Measurements from ENCODE around the gene VIPR2. TPM values are rescaled to one million over a fixed set of nuclear protein-coding genes. Genes with fewer than 3 reads are reported as not detected.
A peak's percentile ranks its signal among the peaks of the same experiment; 100 is the strongest.

The VIPR2 gene
- total RNA-seq, 4 donors from 2014 or later = 1.8 to 3.7 (median 2.7) TPM

DNA sequence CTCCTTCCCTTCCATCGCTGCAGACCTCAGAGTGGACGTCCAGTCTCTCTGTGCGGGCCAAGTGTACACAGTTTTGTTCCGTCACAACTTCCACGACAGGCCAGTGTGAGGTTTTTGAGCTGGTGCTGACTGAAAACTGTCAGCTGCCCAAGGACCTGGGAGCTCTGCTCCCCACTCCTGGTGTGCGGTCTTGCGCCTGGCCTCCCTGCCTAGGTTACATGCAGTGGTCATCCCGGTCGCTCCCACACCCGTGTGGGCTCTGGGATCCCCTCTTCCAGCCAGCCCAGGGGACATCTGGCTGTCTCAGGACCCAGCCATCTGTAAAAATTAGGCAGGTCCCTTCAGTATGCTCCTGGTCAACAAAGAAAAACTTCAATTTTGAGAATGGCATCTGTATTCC lies 127.5 kb downstream of the VIPR2 start:
- Histone ChIP-seq H3K9me3 (no peaks in the 10 kb centered on the region), H3K36me3 (no peaks in the 10 kb centered on the region)

DNA sequence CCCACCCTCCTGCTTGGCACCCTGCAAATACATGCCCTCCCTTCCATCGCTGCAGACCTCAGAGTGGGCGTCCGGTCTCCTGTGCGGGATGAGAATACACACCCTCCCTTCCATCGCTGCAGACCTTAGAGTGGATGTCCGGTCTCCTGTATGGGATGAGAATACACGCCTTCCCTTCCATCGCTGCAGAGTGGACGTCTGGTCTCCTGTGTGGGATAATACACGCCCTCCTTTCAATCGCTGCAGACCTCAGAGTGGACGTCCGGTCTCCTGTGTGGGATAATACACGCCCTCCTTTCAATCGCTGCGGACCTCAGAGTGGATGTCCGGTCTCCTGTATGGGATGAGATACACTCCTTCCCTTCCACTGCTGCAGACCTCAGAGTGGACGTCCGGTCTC lies 128.1 kb downstream of the VIPR2 start:
- intact Hi-C loops (cut with DNase I; ENCODE audit: low total_unique reads) = no loop called here
- no peak for DNase-seq

More for the DNA sequence above, 127.5 kb downstream of the VIPR2 start:
- TF ChIP-seq EP300 (IDR thresholded peaks at IDR 0.05; ENCODE audit: low read depth) (no peak), POLR2AphosphoS5 (IDR thresholded peaks at IDR 0.05) (no peak), POLR2A (IDR thresholded peaks at IDR 0.05) (no peak)
- TF ChIP-seq, protein P1, sequence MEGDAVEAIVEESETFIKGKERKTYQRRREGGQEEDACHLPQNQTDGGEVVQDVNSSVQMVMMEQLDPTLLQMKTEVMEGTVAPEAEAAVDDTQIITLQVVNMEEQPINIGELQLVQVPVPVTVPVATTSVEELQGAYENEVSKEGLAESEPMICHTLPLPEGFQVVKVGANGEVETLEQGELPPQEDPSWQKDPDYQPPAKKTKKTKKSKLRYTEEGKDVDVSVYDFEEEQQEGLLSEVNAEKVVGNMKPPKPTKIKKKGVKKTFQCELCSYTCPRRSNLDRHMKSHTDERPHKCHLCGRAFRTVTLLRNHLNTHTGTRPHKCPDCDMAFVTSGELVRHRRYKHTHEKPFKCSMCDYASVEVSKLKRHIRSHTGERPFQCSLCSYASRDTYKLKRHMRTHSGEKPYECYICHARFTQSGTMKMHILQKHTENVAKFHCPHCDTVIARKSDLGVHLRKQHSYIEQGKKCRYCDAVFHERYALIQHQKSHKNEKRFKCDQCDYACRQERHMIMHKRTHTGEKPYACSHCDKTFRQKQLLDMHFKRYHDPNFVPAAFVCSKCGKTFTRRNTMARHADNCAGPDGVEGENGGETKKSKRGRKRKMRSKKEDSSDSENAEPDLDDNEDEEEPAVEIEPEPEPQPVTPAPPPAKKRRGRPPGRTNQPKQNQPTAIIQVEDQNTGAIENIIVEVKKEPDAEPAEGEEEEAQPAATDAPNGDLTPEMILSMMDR (IDR thresholded peaks at IDR 0.05) = no peak
- H3K27ac ChIP-seq = no peak overlapping the region
- H3K4me1 ChIP-seq = peaks cover 1 to 28% (median 6%) of the 10 kb centered on the region in 4 donors
- H3K27me3 ChIP-seq = no peaks in the 10 kb centered on the region
- intact Hi-C loops (cut with DNase I; ENCODE audit: low total_unique reads) = no loop called here
- no peak for DNase-seq
- WGBS, 2 donors (ENCODE audit: low coverage in 1 of 2) = 84 to 89% methylated on average over 3 to 10 of the region's 10 CpGs
- in situ Hi-C loops (cut with MboI; ENCODE audit: low pct_ligation_motif_present in 1 of 4, low pct_unique_long_range_greater_than_20kb in 1 of 4, low sequenced_read_pairs in 3 of 4) = no loop called here
- no peak overlapping the region for H3K4me3 ChIP-seq

DNA sequence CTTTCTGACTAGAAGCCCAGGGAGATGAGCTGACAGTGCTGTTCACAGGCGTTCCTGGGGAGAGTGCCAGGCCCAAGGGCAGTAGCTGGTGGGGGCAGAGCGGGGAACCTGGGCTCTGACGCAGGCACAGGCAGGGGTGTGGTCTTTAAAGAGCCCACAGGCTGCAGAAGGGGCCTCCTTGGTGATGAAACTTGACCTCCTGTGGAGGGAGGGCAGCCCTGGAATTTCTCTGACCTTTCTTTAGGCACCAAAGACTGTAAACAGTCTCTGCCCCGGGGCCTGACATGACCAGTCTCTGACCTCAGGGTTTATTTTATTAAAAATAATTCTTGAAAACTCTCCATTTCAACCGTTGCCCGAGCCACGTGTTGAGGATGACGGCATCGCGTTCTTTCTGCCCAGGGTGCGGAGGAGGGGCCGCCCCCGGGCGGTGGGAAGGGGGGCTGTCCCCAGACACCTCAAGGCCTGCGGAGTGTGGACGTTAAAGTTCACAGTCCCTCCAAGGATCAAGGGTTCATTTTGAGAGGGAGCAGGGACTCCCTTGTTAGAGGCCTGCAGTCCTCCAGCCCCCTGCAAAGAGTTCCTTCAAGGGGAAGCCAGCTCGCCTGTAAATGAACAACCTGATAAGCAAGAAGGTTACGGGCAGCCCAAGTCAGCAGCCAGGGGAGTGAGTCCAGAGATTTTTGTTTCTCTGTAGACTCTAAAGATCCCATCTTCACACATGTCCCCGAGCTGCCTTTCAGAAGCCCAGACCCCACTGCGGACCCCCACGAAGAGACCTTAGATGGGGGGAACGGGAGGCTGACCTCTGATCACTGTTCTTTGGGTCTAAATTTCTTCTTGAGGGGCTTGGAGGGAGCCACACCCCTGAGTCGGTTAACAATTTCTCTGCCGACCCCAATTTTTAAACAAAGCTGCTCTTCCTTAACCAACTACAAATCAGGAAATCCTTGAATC lies 128.9 kb downstream of the VIPR2 start:
- in situ Hi-C loops (cut with MboI; ENCODE audit: low pct_ligation_motif_present in 1 of 4, low pct_unique_long_range_greater_than_20kb in 1 of 4, low sequenced_read_pairs in 3 of 4) = no loop called here
- TF ChIP-seq POLR2AphosphoS5 (IDR thresholded peaks at IDR 0.05) (peak in 1 of 3 donors; percentile 34), POLR2A (IDR thresholded peaks at IDR 0.05) (no peak), EP300 (IDR thresholded peaks at IDR 0.05; ENCODE audit: low read depth) (peak; percentile 46)
- TF ChIP-seq, protein P1 (IDR thresholded peaks at IDR 0.05) = no peak
- Histone ChIP-seq H3K36me3 (no peaks in the 10 kb centered on the region), H3K27ac (peak overlapping the region; percentile 42 to 67 (median 60)), H3K4me1 (peaks cover 5 to 30% (median 6%) of the 10 kb centered on the region in 4 donors), H3K27me3 (no peaks in the 10 kb centered on the region), H3K4me3 (no peak overlapping the region), H3K9me3 (no peaks in the 10 kb centered on the region)
- intact Hi-C loops (cut with DNase I; ENCODE audit: low total_unique reads) = no loop called here
- 66% methylated on average over 24 of the region's 24 CpGs; no CpG with 5 or more reads in 1 of the 2 donors for WGBS, 2 donors (ENCODE audit: low coverage in 1 of 2)
- DNase-seq = peak; percentile 45

More for the DNA sequence above, 128.1 kb downstream of the VIPR2 start:
- Histone ChIP-seq H3K36me3 (no peaks in the 10 kb centered on the region), H3K27me3 (no peaks in the 10 kb centered on the region), H3K4me1 (peaks cover 5 to 30% (median 6%) of the 10 kb centered on the region in 4 donors), H3K4me3 (no peak overlapping the region), H3K9me3 (no peaks in the 10 kb centered on the region), H3K27ac (no peak overlapping the region)
- WGBS, 2 donors (ENCODE audit: low coverage in 1 of 2) = 89 to 93% methylated on average over 15 to 19 of the region's 19 CpGs
- TF ChIP-seq EP300 (IDR thresholded peaks at IDR 0.05; ENCODE audit: low read depth) = no peak
- no peak for TF ChIP-seq POLR2A (IDR thresholded peaks at IDR 0.05)
- in situ Hi-C loops (cut with MboI; ENCODE audit: low pct_ligation_motif_present in 1 of 4, low pct_unique_long_range_greater_than_20kb in 1 of 4, low sequenced_read_pairs in 3 of 4) = no loop called here

DNA sequence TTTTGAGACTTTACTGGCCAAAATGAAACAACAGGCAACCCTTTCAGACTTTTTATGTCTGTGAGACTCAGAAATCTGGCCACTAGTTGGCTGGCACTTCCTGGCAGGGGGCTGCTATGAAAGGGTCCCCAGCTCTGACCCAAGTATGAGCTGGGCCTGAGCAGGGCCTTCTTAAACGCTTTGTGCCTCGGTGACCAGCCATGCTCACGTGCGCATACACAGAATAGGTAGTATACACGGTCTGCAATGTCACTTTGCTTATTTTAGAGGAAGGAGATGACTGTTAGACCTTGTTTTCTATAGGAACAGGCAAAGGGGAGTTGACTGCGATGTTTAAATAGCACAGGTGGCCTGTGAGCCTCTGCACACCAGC lies 129.6 kb downstream of the VIPR2 start:
- TF ChIP-seq POLR2A (IDR thresholded peaks at IDR 0.05) = no peak
- TF ChIP-seq, protein P1 (IDR thresholded peaks at IDR 0.05) = no peak
- no peak for TF ChIP-seq POLR2AphosphoS5 (IDR thresholded peaks at IDR 0.05)
- TF ChIP-seq EP300 (IDR thresholded peaks at IDR 0.05; ENCODE audit: low read depth) = no peak
- H3K9me3 ChIP-seq = no peaks in the 10 kb centered on the region
- no peak for DNase-seq
- no peaks in the 10 kb centered on the region for H3K27me3 ChIP-seq
- 65% methylated on average over 6 of the region's 6 CpGs; no CpG with 5 or more reads in 1 of the 2 donors for WGBS, 2 donors (ENCODE audit: low coverage in 1 of 2)
- in situ Hi-C loops (cut with MboI; ENCODE audit: low pct_ligation_motif_present in 1 of 4, low pct_unique_long_range_greater_than_20kb in 1 of 4, low sequenced_read_pairs in 3 of 4) = no loop called here
- H3K27ac ChIP-seq = peak overlapping the region; percentile 42 to 67 (median 60)
- intact Hi-C loops (cut with DNase I; ENCODE audit: low total_unique reads) = no loop called here
- no peak overlapping the region for H3K4me3 ChIP-seq
- peaks cover 5 to 30% (median 6%) of the 10 kb centered on the region in 4 donors for H3K4me1 ChIP-seq
- no peaks in the 10 kb centered on the region for H3K36me3 ChIP-seq
